Hepatocyte (in vitro differentiated cells): ENCODE results near the gene AMIGO1.

ENCODE experiments used
- CTCF ChIP-seq: fragments of 200-600 bp; sonication (generic); IDR thresholded peaks from 2 replicates; pipeline ENCODE4 v1.5.1; 2016; ENCODE audit warnings: antibody characterized with exemption, mild to moderate bottlenecking; ENCODE audit not compliant: poor library complexity
- EZH2 ChIP-seq: fragments of 200-600 bp; sonication (generic); IDR thresholded peaks from 2 replicates; pipeline ENCODE4 v1.6.1; 2016; ENCODE audit warnings: antibody characterized with exemption, mild to moderate bottlenecking, borderline replicate concordance
- EZH2phosphoT487 ChIP-seq: fragments of 200-600 bp; sonication (generic); IDR thresholded peaks from one replicate; pipeline ENCODE4 v1.6.1; 2018; ENCODE audit warnings: antibody characterized with exemption, mild to moderate bottlenecking, low read depth, moderate library complexity; ENCODE audit not compliant: unreplicated experiment, severe bottlenecking

GRCh38 chr1:109543988-109544735 is 34.6 kb upstream of the AMIGO1 start:
- TF ChIP-seq CTCF: no peak
- TF ChIP-seq EZH2: no peak
- TF ChIP-seq EZH2phosphoT487: no peak
